Measurements from ENCODE around the gene LCP2.
"Not testable (repeated sequence)": the region's sequence is repeated elsewhere in the genome, so short reads cannot be mapped to it uniquely, and the experiment has no call there.

The LCP2 gene

GRCh38 chr5:170248172-170248930 is 49.2 kb downstream of the LCP2 start:
- DNase-seq (ENCODE audit: low spot score), result no peak

- no peak for DNase-seq (ENCODE audit: low spot score)
Observed at GRCh38 chr5:170247363-170247762, 50.2 kb downstream of the LCP2 start.

- no peak for DNase-seq (ENCODE audit: low spot score)
Observed at GRCh38 chr5:170246126-170246870, 51.3 kb downstream of the LCP2 start.

- DNase-seq (ENCODE audit: low spot score), result not testable (repeated sequence)
Observed at GRCh38 chr5:170245436-170245835, 52.1 kb downstream of the LCP2 start.

- DNase-seq (ENCODE audit: low spot score), result no peak
Observed at GRCh38 chr5:170238456-170239196, 59.0 kb downstream of the LCP2 start.

- DNase-seq (ENCODE audit: low spot score), result no peak
Observed at GRCh38 chr5:170235876-170236864, 61.4 kb downstream of the LCP2 start.

- no peak for DNase-seq (ENCODE audit: low spot score)
Observed at GRCh38 chr5:170233358-170233892, 64.2 kb downstream of the LCP2 start.

GRCh38 chr5:170232786-170233185 is 64.8 kb downstream of the LCP2 start, which contains the start of gene C5orf58:
Gene C5orf58, plus strand, starts transcription at chr5:170232985. Its CDS starts 1,992 bp downstream, at chr5:170234977.
- no peak for DNase-seq (ENCODE audit: low spot score)

GRCh38 chr5:170228762-170229435 is 68.7 kb downstream of the LCP2 start:
- no peak for DNase-seq (ENCODE audit: low spot score)

GRCh38 chr5:170226661-170227060 is 70.9 kb downstream of the LCP2 start:
- DNase-seq (ENCODE audit: low spot score), result no peak

GRCh38 chr5:170226129-170226615 is 71.4 kb downstream of the LCP2 start:
- no peak for DNase-seq (ENCODE audit: low spot score)

GRCh38 chr5:170225326-170226128 is 72.0 kb downstream of the LCP2 start:
- DNase-seq (ENCODE audit: low spot score), result peak; percentile 77

- DNase-seq (ENCODE audit: low spot score), result no peak
Observed at GRCh38 chr5:170223906-170224305, 73.7 kb downstream of the LCP2 start.

- DNase-seq (ENCODE audit: low spot score), result no peak
Observed at GRCh38 chr5:170223360-170223759, 74.2 kb downstream of the LCP2 start.

GRCh38 chr5:170221327-170221741 is 76.2 kb downstream of the LCP2 start:
- no peak for DNase-seq (ENCODE audit: low spot score)

- no peak for DNase-seq (ENCODE audit: low spot score)
Observed at GRCh38 chr5:170220191-170220590, 77.4 kb downstream of the LCP2 start.

GRCh38 chr5:170219615-170220014 is 78.0 kb downstream of the LCP2 start:
- no peak for DNase-seq (ENCODE audit: low spot score)

GRCh38 chr5:170218726-170219125 is 78.9 kb downstream of the LCP2 start:
- DNase-seq (ENCODE audit: low spot score), result no peak

GRCh38 chr5:170217831-170218230 is 79.7 kb downstream of the LCP2 start:
- DNase-seq (ENCODE audit: low spot score), result no peak

Data from CD4-positive, alpha-beta T cell treated with Interleukin-6 at 100 ng/mL for 8 hours (primary cell).